NCI-H345 (cell line): ENCODE measurements around the gene ACTR3C.
"Not testable (repeated sequence)": the region's sequence is repeated elsewhere in the genome, so short reads cannot be mapped to it uniquely, and the experiment has no call there.

Experiments
- DNase-seq: peaks from one replicate; lab custom pipeline; 2025; lab: John Stamatoyannopoulos, UW

Gene ACTR3C

DNA sequence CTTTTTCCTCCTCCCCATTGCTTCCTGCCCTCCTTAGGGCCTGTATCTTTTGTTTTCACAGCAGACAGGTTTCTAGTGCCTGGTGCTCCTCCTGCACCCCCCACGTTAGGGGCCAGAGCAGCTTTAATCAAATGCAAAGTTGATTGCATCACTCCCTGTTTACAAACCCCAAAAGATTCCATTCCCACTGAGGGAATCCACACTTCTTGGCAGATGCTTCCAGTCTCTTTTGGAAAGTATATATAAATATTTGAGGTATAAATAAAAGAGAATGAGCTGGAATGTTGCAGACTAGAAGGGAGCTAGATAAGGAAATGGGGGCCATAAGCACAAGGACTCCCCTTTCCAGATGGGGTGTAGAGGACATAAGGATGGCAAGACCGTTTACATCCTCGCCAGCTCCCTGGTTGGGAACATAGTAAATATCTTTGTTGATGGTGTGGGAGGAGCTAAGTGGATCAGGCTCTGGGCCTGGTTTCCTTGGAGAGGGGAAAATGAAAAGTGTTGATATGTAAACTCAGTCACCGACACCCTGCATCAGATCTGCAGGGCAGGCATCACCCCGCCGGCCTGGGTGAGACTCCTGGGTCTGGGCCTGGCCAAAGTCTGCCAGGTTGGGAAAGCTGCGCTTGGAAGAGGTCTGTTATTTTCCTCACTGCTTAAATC, 11.9 kb upstream of the ACTR3C start:
- no peak for DNase-seq

DNA sequence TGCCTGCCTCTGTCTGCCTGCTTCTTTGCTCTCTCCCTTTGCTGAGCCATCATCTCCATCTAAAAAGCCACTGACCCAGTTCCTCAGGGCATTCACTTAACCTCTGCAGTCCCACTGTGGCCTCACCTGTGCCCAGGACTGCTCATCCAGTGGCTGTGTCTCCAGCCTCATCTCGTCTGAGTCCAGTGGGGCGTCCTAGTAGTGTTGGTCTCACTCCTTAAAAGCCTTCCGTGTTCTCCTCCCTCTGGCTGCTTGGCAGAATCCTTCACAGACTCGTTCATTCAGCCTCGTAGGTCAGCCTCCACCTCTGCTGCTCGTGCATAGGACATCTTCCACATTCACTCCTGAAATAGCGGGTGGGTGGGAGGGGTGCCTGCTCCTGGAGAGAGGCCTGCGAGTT, 10.8 kb upstream of the ACTR3C start:
- DNase-seq, result no peak

DNA sequence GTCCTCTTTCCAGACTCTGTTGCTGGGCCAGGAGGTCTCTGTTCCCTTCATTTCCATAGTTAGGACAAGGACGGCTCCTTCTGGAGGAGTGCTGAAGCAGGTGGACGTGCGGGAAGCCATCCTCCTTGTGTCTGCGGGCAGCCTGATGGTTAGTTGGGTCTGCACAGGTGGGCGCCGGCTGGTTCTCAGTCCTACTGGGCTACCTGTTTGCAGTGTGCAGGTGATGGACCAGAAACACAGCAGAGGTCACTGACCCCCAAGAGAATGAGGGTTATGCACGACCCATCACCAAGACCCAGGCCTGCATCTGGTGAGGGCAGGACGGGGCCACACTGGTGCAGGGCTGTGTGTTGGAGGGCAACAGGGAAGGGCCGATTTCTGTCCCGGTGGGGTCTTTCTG, 10.3 kb upstream of the ACTR3C start:
- no peak for DNase-seq

DNA sequence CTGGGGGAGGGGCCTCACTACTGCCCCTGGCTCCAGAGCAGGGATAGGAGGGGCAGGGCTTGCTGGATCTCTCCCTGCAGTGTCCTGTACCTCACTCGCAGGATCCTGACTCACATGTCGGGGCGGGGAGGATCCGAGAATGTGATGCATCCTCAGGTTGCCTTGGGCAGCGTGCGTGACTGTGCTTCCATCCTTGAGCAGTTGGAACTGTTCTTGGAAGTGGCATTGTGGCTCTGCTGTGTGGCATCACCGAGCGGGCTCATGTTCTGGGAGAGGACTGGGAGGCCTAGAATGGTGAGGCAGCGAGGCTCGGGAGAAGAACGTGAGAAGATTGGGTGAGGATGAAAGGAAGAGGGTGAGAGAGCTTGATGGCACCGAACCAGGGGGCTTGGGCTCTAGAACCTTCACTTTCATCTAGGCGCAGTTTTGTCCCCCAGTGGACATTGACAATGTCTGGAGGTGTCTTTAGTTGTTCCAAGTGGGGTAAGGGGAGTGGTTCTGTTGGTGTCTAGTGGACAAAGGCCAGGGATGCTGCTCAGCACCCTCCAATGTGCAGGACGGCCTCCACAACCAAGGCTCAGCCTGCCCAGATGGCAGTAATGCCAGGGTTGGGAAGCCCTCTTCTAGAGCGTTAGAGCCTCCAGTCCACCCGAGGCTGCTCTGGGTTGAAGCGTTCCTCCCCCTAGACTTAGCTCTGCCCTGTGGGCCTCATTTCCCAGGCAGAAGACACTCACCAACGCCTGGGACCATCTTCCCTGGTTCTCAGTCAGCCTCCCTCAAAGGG, 9.7 kb upstream of the ACTR3C start:
- DNase-seq, result no peak

DNA sequence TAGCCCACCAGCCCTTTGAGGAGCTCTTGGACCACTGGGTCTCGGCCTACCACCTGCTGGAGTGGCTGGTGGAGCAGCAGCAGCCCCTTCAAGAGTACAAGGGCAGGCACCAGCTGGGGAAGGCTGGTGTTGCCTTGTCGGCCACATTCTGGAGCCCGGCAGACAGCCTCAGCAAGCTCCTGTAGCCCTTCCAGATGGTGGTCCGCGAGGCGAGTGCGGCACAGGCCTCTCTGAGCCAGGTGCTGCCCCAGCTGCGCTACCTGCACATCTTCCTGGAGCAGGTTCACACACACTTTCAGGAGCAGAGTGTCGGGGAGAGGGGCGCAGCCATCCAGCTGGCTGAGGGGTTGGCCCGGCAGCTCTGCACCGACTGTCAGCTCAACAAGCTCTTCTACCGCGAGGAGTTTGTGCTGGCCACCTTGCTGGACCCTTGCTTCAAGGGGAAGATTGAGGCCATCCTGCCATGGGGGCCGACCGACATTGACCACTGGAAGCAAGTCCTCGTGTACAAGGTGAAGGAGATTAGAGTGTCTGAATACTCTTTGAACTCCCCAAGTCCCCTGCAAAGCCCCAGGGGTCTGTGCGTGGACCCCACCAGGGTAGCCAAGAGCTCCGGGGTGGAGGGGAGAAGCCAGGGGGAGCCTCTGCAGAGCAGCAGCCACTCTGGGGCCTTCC, 7.0 kb upstream of the ACTR3C start:
- DNase-seq, result no peak

DNA sequence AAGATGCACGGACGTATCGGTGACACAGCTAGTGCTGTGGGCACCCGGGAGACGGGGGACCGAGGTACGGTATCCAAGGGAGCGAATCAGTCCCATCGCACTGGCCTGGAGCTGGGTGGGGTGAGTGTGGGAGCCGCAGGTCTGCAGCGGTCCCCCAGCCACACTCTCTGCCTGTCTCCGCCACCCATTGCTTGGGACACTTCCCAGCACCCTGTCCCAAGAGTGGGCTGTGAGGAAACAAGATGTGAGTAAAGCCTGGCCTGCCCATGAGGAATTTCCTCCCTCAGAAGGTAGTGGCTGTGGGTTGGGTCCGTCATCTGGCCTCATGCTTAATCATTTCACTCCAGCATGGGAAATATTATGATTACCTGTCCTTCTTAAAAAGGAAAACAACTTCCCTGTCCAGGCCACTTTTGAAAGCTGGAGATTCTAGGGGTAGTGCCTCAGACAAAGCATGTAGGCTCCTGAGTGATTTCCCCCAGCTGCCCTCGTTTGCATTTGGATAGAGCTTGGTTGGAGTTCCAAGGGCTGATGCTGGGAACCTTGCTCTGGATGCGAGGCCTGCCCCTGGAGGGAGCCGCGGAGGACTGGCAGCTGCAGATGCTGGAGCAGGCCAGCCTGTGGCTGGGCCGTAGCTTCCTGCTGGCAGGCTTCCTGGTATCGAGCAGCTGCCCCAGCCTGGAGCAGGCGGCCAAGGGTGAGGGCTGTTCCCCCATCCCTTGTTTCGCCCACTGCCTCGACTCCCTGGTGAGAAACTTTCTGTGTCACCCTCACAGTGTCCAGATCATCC, 6.2 kb upstream of the ACTR3C start:
- no peak for DNase-seq

DNA sequence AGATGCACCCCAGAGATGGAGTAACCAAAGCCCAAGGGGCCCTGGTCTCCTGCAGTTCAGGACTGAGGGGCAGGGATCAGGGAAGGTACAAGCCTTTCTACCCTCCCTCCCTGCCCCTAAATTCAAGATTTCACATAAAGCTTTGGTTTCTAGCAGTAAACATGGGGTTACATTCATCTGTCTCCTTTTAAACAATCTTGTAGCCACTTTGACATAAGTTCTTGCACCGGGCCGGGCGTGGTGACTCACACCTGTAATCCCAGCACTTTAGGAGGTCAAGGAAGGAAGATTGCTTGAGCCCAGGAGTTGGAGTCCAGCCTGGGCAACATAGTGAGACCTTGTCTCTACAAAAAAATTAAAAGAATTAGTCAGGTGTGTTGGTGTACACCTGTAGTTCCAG, 4.0 kb upstream of the ACTR3C start:
- no peak for DNase-seq

DNA sequence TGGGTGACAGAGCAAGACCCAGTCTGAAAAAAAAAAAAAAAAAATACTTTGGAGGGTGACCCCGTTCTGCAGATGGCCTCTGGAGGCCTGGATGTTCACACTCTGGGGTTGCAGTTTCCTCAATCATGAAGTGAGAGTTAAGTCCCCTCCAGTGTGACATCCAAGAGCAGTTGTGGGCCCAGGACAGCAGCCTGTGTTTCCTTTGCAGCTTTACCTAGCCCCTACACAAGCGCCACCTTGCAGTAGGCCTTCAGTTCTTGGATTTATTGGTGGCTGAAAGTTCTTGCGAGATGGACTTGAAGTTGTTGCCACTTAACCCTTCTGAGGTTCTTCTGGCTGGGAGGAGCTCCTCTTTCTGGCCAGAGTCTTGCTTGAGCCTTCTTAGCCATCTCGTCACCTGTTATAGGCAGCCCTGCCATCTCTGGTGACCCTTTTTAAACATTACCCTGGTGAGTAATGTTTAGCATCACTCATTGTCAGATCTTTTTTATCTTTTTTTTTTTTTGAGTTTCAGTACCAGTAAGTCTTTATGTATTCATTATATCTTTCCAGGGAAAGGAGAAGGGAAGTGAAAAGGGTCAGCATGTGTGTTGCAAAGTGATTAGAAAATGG, 3.4 kb upstream of the ACTR3C start:
- DNase-seq, result no peak

DNA sequence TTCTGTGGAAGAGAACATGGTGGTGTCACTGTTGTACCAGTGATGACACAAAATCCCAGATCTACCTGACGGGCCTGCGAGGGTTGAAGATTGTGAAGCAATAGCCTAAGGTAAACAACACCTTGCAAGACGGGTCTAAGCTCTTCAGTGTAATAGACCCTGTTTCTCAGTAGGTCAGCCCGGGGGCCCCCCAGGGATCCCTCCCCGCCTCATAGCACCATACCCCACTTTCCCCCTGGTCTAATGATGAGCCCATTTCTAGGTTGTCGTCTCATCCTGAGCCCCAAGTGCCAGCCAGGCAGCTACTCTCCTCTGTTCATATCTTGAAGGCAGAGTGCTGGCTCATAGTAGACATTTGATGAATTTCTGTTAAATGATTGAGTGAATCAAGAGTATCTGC, 2.6 kb upstream of the ACTR3C start:
- DNase-seq, result no peak

DNA sequence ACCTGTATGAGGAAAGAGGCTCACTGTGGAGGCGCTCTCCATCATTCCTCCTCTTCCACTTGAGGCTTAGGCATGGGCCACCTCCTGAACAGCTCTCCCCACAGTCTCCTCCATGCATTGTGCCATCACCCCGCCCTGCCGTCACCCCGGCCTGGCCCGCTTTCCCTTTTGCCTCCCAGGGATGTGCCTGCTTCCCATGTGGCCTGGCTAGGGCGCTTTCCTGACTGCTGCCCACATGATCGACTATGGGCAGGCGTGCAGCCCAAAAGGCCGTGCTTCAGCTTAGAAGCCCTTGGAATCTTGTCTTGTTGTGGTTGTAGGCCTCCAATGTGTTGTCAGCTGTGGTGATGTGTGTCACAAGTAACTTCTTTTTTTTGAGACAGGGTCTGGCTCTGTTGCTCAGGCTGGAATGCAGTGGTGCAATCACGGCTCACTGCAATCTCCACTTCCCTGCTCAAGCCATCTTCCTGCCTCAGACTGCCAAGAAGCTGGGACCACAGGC, 1.8 kb upstream of the ACTR3C start:
- no peak for DNase-seq

DNA sequence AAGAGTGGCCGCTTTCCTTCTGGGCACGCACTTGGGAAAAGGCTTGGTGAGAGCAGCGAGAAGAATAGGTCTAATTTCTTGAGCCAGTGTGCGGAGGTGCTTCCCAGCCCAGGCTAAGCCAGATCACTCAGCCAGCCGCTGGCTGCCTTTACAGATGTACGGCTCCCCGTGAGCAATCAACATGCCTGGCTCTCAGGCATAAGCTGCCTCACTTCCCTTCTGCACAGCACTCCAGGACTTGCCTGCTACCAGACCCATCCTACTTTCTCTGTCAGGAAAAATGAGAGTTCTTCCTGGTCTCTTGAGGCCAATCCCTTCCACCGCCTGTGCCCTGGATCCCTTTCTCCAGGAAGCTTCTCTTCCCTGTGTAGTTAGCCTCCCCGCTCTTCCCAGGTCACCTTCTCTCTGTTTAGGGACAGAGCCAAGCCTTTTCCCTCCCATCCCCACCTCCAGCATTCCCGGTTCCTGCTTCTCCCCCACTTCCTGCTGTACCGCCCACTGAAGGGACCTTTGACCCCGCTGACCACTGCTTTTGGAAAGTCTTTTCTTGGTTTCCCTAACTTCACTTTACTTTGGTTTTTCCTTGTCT, 1.1 kb upstream of the ACTR3C start:
- no peak for DNase-seq

DNA sequence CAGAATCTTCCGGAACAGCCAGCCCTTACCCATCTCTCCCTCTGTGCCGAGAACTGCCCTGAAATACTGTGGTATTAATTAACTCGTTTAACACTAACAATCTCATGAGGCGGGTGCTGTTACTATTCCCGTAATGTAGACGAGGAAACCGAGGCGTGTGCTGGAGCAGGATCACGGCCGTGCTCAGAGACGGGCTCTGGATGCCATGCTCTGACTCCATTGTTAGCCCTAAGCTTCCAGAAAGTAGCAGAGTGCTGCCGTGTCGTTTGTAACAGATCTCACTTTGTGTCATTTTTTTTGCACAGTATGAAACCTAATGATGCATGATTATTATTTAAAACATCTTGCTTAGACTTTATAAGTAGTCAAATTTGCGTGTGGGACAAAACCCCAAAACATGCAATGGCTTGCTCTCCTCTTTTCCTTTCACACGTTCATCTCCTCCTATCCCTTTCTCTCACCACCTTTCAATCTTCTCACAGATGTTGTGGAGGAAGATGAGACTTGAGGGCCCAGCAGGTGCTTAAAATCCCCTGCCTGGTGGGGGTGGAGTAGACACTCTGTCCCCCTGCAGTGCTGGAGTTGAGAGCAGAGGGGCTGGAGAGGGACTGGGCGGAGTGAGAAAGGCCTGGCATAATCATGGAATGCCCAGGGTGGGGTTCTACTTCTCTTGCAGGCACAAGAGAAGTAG, 482 bp upstream of the ACTR3C start:
- DNase-seq, result peak; percentile 72

DNA sequence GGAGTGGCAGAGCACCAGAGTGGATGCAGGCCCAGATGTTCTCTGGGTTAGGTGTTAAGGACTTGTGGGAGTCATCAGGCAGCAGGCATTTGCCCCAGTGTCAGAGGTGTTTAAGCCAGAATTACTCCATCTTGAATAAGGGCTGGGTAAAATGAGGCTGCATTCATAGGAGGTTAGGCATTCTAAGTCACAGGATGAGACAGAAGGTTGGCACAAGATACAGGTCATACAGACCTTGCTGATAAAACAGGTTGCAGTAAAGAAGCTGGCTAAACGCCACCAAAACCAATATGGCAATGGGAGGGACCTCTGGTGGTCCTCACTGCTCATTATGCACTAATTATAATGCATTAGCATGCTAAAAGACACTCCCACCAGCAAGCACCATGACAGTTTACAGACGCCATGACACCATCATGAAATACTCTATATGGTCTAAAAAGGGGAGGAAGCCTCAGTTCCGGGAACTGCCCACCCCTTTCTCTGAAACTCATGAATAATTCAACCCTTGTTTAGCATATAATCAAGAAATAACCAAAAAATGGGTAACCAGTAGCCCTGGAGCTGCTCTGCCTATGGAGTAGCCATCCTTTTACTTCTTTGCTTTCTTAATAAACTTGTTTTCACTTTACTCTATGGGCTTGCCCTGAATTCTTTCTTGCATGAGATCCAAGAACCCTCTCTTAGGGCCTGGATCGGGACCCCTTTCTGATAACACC, 1.1 kb downstream of the ACTR3C start:
- no peak for DNase-seq

DNA sequence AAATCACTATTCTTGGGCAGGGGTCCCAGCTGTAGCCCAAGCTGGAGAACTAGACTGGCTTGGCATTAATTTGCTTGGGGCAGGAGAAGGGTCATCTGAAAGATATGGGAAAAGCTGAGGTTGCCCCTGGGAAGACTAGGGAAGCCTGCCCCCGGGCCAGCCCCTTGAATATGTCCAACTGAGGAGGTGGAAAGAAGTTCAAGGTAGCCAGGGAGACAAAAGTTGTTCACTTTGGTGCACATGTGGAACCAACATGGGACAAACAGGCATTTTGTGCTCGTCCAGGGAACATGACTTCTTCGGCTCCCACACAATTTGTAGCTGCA, 1.6 kb downstream of the ACTR3C start:
- DNase-seq, result no peak

DNA sequence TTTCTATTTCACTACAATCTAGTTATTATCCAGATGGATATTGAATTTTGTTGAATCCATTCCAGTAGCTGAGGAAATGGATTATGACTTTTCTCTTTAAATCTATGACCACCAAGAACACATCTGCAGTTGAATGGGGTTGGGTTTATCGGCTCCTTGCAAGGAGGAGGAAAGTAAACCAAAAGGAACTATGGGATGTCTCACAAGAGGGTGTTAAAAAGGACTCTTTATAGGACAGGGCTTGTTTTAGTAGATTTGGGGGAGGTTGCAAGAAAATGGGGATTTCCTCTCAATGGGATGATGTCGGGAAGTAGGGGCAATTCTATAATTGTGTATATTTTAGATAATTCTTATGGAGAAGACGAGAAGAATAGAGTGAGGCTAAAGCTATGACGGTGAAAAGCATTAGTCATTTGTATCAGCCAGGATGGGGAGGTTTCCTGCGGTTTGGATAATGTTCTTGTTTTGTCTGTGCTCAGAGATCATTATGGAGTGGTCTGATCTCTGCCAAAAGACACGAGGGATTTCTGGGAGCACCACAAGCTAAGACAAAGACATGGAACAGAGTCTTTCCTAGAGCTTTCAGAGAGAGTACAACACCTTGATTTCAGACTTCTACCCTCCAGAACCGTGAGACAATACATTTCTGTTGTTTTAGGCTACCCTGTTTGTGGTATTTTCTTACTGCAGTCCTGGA, 5.4 kb downstream of the ACTR3C start:
- DNase-seq, result no peak

DNA sequence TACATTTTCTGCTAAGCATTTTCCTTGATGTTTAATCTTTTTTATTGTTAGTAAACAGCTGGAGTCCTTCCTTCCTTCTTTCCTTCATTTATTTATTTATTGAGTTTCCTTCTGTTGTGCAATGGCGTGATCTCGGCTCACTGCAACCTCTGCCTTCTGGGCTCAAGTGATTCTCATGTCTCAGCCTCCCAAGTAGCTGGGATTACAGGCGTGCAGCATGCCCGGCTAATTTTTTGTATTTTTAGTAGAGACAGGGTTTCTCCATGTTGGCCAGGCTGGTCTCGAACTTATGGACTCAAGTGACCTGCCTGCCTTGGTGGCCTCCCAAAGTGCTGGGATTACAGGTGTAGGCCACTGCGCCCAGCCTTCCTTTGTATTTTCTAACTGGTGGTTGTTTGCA, 6.4 kb downstream of the ACTR3C start:
- DNase-seq, result not testable (repeated sequence)

DNA sequence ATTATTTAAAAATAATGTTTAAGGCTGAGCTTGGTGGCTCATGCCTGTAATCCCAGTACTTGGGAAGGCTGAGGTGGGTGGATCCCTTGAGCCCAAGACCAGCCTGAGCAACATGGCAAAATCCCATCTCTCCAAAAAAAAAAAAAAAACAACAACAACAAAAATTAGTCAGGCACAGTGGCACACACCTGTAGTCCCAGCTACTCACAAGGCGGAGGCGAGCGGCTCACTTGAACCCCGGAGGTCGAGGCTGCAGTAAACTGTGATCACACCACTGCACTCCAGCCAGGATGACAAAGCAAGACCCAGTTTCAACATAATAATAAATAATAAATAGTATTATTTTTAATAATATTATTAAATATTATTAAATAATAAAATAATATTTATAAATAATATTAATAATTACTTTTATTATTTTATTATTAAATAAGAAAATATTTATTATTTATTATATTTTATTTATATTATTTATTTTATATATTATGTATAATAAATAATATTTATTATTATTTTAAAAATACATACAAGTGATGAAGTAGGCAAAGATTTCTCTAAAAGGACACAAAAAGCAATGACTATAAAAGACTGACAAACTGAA, 8.6 kb downstream of the ACTR3C start:
- DNase-seq, result no peak

DNA sequence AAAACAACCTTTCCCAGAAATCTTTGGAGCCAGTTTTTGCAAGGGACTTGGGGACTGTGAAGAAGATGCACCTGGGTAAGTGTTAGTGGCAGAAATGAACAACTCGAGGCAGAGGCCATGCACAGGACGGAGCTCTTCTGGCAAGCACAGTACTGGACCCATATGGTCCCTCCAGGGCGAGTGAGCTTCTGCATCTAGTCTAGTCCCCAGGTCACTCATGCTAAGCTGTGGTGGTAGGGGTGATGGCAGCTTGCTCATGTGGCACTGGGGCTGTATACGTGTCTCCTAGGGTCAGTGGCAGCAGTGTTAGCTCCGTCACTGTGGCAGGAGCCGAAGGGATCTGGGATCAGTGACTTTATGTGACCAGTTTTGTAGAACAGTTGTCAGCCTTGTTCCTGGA, 9.5 kb downstream of the ACTR3C start:
- no peak for DNase-seq

DNA sequence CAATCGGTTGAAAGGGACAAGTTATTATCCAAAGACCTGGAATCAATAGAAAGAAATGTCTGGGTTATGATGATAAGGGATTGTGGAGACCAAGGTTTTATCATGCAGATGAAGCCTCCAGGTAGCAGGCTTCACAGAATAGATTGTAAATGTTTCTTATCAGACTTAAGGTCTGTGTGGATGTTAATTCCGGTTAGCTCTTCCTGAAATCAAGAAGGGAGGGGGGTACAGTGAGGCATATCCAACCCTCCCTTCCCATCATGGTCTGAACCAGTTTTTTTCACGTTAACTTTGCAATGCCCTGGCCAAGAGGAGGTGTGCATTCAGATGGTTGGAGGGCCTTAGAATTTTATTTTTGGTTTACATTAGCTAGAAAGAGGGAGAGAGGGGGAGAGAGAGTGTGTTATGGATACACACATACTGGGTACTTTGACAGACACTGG, 10.0 kb downstream of the ACTR3C start:
- no peak for DNase-seq
